GM12878 (cell line): ENCODE data around the gene MROH8. TPM values are rescaled to one million over a fixed set of nuclear protein-coding genes. Genes with fewer than 3 reads are reported as not detected.

Experiments used
- DPF2 ChIP-seq: fragments of 450-650 bp; IDR thresholded peaks from 2 replicates; pipeline ENCODE4 v1.6.1; 2017; ENCODE audit warnings: mild to moderate bottlenecking
- E2F4 ChIP-seq: IDR thresholded peaks from 2 replicates; pipeline ENCODE4 v1.6.1; 2012; ENCODE audit warnings: low read depth, low read length, improper control_type of control experiment
- ELK1 ChIP-seq: IDR thresholded peaks from 2 replicates; pipeline ENCODE4 v1.6.1; 2012; ENCODE audit warnings: low read depth, low read length, improper control_type of control experiment
- ESRRA ChIP-seq: IDR thresholded peaks from 2 replicates; pipeline ENCODE4 v1.6.1; 2012; ENCODE audit warnings: mild to moderate bottlenecking, low read length, improper control_type of control experiment
- FOXK2 ChIP-seq: fragments of 450-650 bp; IDR thresholded peaks from 2 replicates; pipeline ENCODE4 v1.6.1; 2017; ENCODE audit warnings: mild to moderate bottlenecking, moderate library complexity
- FOXM1 ChIP-seq: IDR thresholded peaks from 2 replicates; pipeline ENCODE4 v1.6.1; 2012; ENCODE audit warnings: low read depth, mild to moderate bottlenecking, inconsistent platforms, low read length, moderate library complexity
- GABPA ChIP-seq: IDR thresholded peaks from 2 replicates; pipeline ENCODE4 v1.6.1; 2014; ENCODE audit warnings: antibody characterized with exemption, low read depth, mild to moderate bottlenecking, inconsistent platforms
- LARP7 ChIP-seq: fragments of 450-650 bp; IDR thresholded peaks from 2 replicates; pipeline ENCODE4 v1.6.1; 2017; ENCODE audit warnings: mild to moderate bottlenecking
- MTA2 ChIP-seq: fragments of 450-650 bp; IDR thresholded peaks from 2 replicates; pipeline ENCODE4 v1.6.1; 2016; ENCODE audit warnings: low read depth, mild to moderate bottlenecking, moderate library complexity
- NFIC ChIP-seq: IDR thresholded peaks from 2 replicates; pipeline ENCODE4 v1.6.1; 2012; ENCODE audit warnings: low read depth, mild to moderate bottlenecking, inconsistent platforms, low read length, moderate library complexity
- NFYB ChIP-seq: IDR thresholded peaks from 2 replicates; pipeline ENCODE4 v1.6.1; 2011; ENCODE audit warnings: low read depth, mild to moderate bottlenecking, low read length, improper control_type of control experiment, moderate library complexity; ENCODE audit not compliant: insufficient read depth
- NR2C2 ChIP-seq: IDR thresholded peaks from 2 replicates; pipeline ENCODE4 v1.6.1; 2011; ENCODE audit warnings: borderline replicate concordance, low read depth; ENCODE audit not compliant: control insufficient read depth, insufficient read length
- PAX8 ChIP-seq: fragments of 450-650 bp; IDR thresholded peaks from 2 replicates; pipeline ENCODE4 v1.6.1; 2017; ENCODE audit warnings: mild to moderate bottlenecking, moderate library complexity
- RELA ChIP-seq: fragments of 450-650 bp; IDR thresholded peaks from 2 replicates; pipeline ENCODE4 v1.8.0; 2014; ENCODE audit warnings: borderline replicate concordance; ENCODE audit not compliant: partially characterized antibody
- SIN3A ChIP-seq: IDR thresholded peaks from 2 replicates; pipeline ENCODE4 v1.6.1; 2012; ENCODE audit warnings: low read depth, low read length, improper control_type of control experiment
- SMC3 ChIP-seq: IDR thresholded peaks from 2 replicates; pipeline ENCODE4 v1.6.1; 2011; ENCODE audit warnings: low read length, improper control_type of control experiment, borderline replicate concordance
- SREBF2 ChIP-seq: IDR thresholded peaks from 2 replicates; pipeline ENCODE4 v1.6.1; 2012; ENCODE audit warnings: mild to moderate bottlenecking, low read length
- YY1 ChIP-seq: IDR thresholded peaks from 2 replicates; pipeline ENCODE4 v1.6.1; 2011; ENCODE audit warnings: low read depth, mild to moderate bottlenecking, low read length
- ZBED1 ChIP-seq: IDR thresholded peaks from 2 replicates; pipeline ENCODE4 v1.6.1; 2016; ENCODE audit warnings: borderline replicate concordance
- ZBTB33 ChIP-seq: fragments of 450-650 bp; IDR thresholded peaks from 2 replicates; pipeline ENCODE4 v1.6.1; 2017; ENCODE audit warnings: mild to moderate bottlenecking
- ZBTB40 ChIP-seq: fragments of 450-650 bp; IDR thresholded peaks from 2 replicates; pipeline ENCODE4 v1.6.1; 2016; ENCODE audit warnings: mild to moderate bottlenecking, moderate library complexity, borderline replicate concordance
- ZNF24 ChIP-seq: fragments of 450-650 bp; IDR thresholded peaks from 2 replicates; pipeline ENCODE4 v1.6.1; 2017; ENCODE audit warnings: antibody characterized with exemption, mild to moderate bottlenecking
- ZSCAN29 ChIP-seq: fragments of 450-650 bp; IDR thresholded peaks from 2 replicates; pipeline ENCODE4 v1.6.1; 2017; ENCODE audit warnings: mild to moderate bottlenecking, moderate library complexity
- ZZZ3 ChIP-seq: IDR thresholded peaks from 2 replicates; pipeline ENCODE4 v1.6.1; 2011; ENCODE audit warnings: low read depth; ENCODE audit not compliant: control insufficient read depth, insufficient read length
- polyA plus RNA-seq, 11 experiments: library from polyadenylated mRNA; depleted of rRNA in 4 of 11; unstranded in 6 of 11; stranded (reverse) in 5 of 11; fragments of >200 nt; fragmentation: Nextera tagmentation in 4 of 11; fragmentation: Illumina TruSeq in 1 of 11; extraction: Ambion mirVana in 4 of 11; extraction: Trizol in 1 of 11; gene quantifications; 1 replicate in 1 of 11; 2 replicates in 10 of 11; pipeline versions ENCODE4 v1.2.1 to v1.2.3, GENCODE V29; 2011 to 2016; ENCODE audit warnings: inconsistent platforms in 2 of 11, missing spikeins in 2 of 11, low read depth in 1 of 11
- total RNA-seq, 4 experiments: library from RNA; depleted of rRNA in 3 of 4; stranded (reverse); fragments of >200 nt in 3 of 4; fragmentation: Illumina TruSeq in 1 of 4; extraction: Trizol in 1 of 4; gene quantifications; 2 replicates each; pipeline versions ENCODE4 v1.2.1 to v1.2.3, GENCODE V29; 2013 to 2021

MROH8 gene
- total and polyA plus RNA-seq, 10 of the 15 experiments (the other 5 are each of a cell fraction or from before 2014, with no cell fraction given), result 0.16 to 2.8 (median 1.8) TPM

- TF ChIP-seq ESRRA, result peak; percentile 70; the same call in 1 of the 2 replicates
- TF ChIP-seq NR2C2, result no peak
- peak; percentile 62 for TF ChIP-seq ZBED1
- peak; percentile 93 for TF ChIP-seq E2F4
- peak; percentile 86 for TF ChIP-seq DPF2
- 0 out of 2 replicates have a peak, but pooled peaks have one; percentile 37 for TF ChIP-seq GABPA
- no peak for TF ChIP-seq SREBF2
- peak; percentile 71 for TF ChIP-seq YY1
- peak; percentile 63; the same call in 1 of the 2 replicates for TF ChIP-seq MTA2
- TF ChIP-seq RELA, result peak; percentile 73
- TF ChIP-seq NFYB, result no peak
- no peak for TF ChIP-seq ZZZ3
- no peak; the same call in 1 of the 2 replicates for TF ChIP-seq ELK1
- TF ChIP-seq ZNF24, result no peak
- TF ChIP-seq SMC3, result no peak
- TF ChIP-seq FOXK2, result peak; percentile 88
- peak; percentile 96 for TF ChIP-seq SIN3A
- TF ChIP-seq PAX8, result no peak
- TF ChIP-seq ZBTB33, result peak; percentile 55; the same call in 1 of the 2 replicates
- TF ChIP-seq ZSCAN29, result no peak
- TF ChIP-seq ZBTB40, result peak; percentile 81
- peak; percentile 75; the same call in 1 of the 2 replicates for TF ChIP-seq FOXM1
- TF ChIP-seq LARP7, result peak; percentile 97
- TF ChIP-seq NFIC, result peak; percentile 34; the same call in 1 of the 2 replicates
These were observed 83.5 kb downstream of the MROH8 start, which contains the start of gene RBL1 (continued) for GRCh38 chr20:37095599-37096414.
